ENCODE results near the gene SBK2.
"Not testable (repeated sequence)": the region's sequence is repeated elsewhere in the genome, so short reads cannot be mapped to it uniquely, and the experiment has no call there.

SBK2 gene

GRCh38 chr19:55535173-55535964 is 1.6 kb downstream of the SBK2 start:
- no peak for DNase-seq

- DNase-seq: not testable (repeated sequence)
These were observed 2.7 kb downstream of the SBK2 start for GRCh38 chr19:55534280-55534679.

- no peak for DNase-seq
These were observed 5.9 kb downstream of the SBK2 start for GRCh38 chr19:55530996-55531395.

GRCh38 chr19:55529636-55530234 is 7.2 kb downstream of the SBK2 start:
- DNase-seq: no peak

DNA sequence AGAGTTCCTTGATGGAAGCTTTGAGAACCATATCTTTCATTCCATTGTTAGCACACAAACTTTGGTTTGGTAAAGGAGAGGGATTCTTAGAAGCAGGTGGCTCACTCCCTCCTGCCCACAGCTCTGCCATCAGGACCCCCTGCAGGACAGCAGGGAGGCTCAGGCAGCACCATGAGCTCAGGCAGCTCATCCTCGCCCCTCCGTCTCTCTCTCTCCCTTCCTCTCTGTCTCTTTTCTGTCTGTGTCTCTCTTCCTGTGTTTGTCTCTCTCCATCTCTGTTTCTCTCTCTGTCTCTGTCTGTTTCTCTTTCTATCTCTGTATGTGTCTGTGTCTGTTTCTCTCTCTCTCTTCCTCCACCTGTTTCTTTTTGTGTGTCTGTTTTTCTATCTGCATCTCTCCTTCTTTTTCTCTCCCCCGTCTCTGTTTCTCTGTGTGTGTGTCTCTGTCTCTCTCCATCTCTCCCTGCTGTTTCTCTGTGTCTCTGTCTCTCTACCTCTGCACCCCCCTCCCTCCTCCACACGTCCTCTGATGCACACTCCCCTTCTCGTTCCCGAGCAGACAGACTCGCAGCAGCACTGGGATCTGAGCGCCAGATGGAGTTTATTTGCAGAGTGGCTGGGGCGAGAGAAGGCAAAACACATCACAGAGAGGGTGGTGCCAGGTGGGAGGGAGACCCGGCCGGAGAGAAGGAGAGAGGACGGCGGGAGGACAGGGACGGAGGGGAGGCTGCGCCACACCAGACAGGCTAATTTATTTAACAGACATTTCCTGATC is 8.7 kb downstream of the SBK2 start:
- no peak for DNase-seq

- DNase-seq: no peak
These were observed 9.5 kb downstream of the SBK2 start for GRCh38 chr19:55527197-55528029.

DNA sequence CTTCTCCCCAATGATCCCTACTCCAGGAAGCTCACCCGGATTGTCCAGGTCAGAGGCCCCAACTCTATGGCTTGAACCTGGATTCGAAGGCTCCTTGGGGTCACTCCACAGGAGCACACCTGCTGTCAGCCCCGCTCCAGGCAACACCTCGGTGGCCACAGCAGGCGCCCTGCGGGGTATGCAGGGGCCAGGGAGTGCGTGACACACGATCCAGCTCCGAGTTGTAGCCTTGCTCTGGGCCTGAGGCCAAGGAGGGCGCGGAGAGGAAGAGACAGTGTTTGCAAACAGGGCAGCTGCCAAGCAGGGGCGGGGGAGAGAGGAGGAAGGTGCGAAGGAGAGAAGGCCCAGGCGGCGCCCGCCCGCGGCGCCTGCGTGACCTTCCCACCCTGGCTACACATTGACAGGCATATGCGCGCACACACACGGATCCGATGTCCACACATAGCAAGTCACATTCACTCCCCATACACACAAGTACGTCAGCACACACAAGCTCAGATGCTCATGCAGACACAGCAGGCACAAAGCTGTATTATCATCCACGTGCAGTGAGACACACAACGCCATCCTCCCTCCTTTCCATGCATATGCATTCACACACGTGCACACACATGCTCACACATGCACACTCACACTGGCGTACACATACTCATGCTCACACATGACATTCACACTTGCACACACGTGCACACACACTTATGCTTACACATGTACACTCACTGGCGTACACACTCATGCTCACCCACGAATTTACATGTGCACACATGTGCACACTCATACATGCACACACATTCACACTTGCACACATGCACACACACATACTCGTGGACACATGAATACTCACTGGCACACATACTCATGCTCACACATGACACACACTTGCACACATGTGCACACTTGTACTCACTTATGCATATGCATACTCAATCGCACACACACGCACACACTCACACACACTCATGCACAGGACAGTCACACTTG is 10.4 kb downstream of the SBK2 start:
- no peak for DNase-seq

GRCh38 chr19:55525289-55526101 is 11.4 kb downstream of the SBK2 start:
- DNase-seq: no peak

- no peak for DNase-seq
These were observed 16.1 kb downstream of the SBK2 start for GRCh38 chr19:55520691-55521292.

GRCh38 chr19:55519451-55520311 is 17.3 kb downstream of the SBK2 start:
- DNase-seq: no peak

GRCh38 chr19:55516878-55517620 is 19.9 kb downstream of the SBK2 start:
- peak; percentile 92 to 93 for DNase-seq

DNA sequence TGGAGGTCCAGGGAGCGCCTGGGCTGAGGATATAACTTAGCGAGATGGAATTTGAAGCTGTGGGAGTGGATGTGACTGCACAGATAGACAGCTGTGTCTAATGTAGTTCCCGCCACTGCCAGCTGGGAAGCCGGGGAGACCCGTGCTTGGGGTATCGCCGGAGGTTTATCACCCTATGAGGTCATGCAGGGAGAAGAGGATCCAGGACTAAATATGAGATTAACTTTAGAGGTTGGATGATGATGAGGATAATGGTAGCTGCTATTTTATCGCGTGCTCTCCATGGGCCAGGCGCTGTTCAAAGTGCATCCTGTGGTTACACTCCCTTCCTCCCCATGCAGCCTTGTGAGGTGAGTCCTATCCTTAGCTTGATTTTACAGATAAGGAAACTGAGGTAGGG is 28.8 kb downstream of the SBK2 start:
- DNase-seq: no peak

DNA sequence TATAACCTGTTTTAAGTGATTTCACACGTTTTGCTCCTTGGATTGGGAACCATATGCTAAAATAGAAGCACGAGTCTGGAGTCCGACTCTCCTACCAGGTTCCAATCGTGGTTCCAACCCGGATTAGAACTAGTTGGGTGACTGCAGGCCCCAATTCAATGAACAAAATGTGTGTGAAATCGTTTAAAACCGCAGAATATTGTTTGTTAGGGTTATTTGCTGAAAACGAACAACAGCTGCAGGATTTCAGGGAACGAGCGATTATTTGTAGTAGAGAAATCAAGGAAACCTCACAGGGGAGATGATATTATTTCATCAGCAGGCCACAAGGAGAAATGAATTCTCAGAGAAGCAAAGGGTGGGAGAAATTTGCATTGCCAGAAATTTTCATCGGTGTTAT is 32.0 kb downstream of the SBK2 start:
- DNase-seq: no peak

DNA sequence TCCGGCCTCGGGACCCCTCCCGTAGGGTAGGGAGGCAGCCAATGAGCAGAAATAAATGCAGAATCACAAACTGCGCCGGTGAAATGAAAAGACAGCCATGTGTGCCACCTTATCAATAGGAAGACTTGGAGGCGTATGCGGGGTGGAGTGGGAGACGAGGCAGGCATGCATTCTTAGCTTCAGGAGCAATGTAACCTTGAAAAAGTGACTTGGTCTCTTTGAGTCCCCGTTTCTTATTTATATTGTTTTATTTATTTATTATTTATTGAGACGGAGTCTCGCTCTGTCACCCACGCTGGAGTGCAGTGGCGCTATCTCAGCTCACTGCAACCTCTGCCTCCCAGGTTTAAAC is 32.7 kb downstream of the SBK2 start:
- no peak for DNase-seq

GRCh38 chr19:55503502-55504251 is 33.3 kb downstream of the SBK2 start:
- DNase-seq: peak; percentile 92 to 93

GRCh38 chr19:55503157-55503501 is 33.8 kb downstream of the SBK2 start:
- DNase-seq: no peak

- DNase-seq: no peak
These were observed 34.6 kb downstream of the SBK2 start for GRCh38 chr19:55502197-55502952.
